NCI-H1092 treated with DMSO at 0.1 percent for 48 hours (cell line): ENCODE data around the gene ZNF398.
"Not testable (repeated sequence)": the region's sequence is repeated elsewhere in the genome, so short reads cannot be mapped to it uniquely, and the experiment has no call there.

Source experiments
- DNase-seq: peaks from one replicate; lab custom pipeline; 2025; lab: John Stamatoyannopoulos, UW

ZNF398 gene

GRCh38 chr7:149147072-149147751 is at the start of gene ZNF398:
TSS of gene ZNF398 (plus strand) at chr7:149147453. CDS start at chr7:149147743, 290 bp downstream.
- peak; percentile 90 for DNase-seq

- DNase-seq, result no peak
Observed at GRCh38 chr7:149099058-149099457, 48.2 kb upstream of the ZNF398 start.

- DNase-seq, result no peak
Observed at GRCh38 chr7:149100821-149101220, 46.4 kb upstream of the ZNF398 start.

- DNase-seq, result no peak
Observed at GRCh38 chr7:149102666-149103065, 44.6 kb upstream of the ZNF398 start.

GRCh38 chr7:149103424-149103823 is 43.8 kb upstream of the ZNF398 start:
- no peak for DNase-seq

- no peak for DNase-seq
Observed at GRCh38 chr7:149104214-149104613, 43.0 kb upstream of the ZNF398 start.

GRCh38 chr7:149104749-149105148 is 42.5 kb upstream of the ZNF398 start:
- no peak for DNase-seq

- DNase-seq, result no peak
Observed at GRCh38 chr7:149109969-149110368, 37.3 kb upstream of the ZNF398 start.

GRCh38 chr7:149125189-149125862 is 21.9 kb upstream of the ZNF398 start:
- no peak for DNase-seq

GRCh38 chr7:149125863-149126661 is 21.2 kb upstream of the ZNF398 start, which contains the start of gene ZNF425:
TSS of gene ZNF425 (minus strand) at chr7:149126324. CDS start at chr7:149126213, 111 bp downstream.
- DNase-seq, result peak; percentile 93

- peak; percentile 80 for DNase-seq
Observed at GRCh38 chr7:149126662-149127266, 20.5 kb upstream of the ZNF398 start.

- no peak for DNase-seq
Observed at GRCh38 chr7:149130572-149131198, 16.6 kb upstream of the ZNF398 start.

- no peak for DNase-seq
Observed at GRCh38 chr7:149133028-149133710, 14.1 kb upstream of the ZNF398 start.

- DNase-seq, result no peak
Observed at GRCh38 chr7:149136118-149136517, 11.1 kb upstream of the ZNF398 start.

GRCh38 chr7:149140831-149141230 is 6.4 kb upstream of the ZNF398 start:
- DNase-seq, result no peak

- no peak for DNase-seq
Observed at GRCh38 chr7:149141893-149142292, 5.4 kb upstream of the ZNF398 start.

GRCh38 chr7:149144436-149144922 is 2.8 kb upstream of the ZNF398 start:
- not testable (repeated sequence) for DNase-seq

- no peak for DNase-seq
Observed at GRCh38 chr7:149145031-149145845, 2.0 kb upstream of the ZNF398 start.

GRCh38 chr7:149147752-149148653 is 750 bp downstream of the ZNF398 start:
- peak; percentile 50 for DNase-seq
